ENCODE measurements around the gene SLIT1. TPM values are rescaled to one million over a fixed set of nuclear protein-coding genes. Genes with fewer than 3 reads are reported as not detected.

Gene SLIT1
- 0.02 to 0.13 TPM (median 0.05 TPM) in 5 replicates for total RNA-seq (2022; extraction: Qiagen RNA extraction)

DNA sequence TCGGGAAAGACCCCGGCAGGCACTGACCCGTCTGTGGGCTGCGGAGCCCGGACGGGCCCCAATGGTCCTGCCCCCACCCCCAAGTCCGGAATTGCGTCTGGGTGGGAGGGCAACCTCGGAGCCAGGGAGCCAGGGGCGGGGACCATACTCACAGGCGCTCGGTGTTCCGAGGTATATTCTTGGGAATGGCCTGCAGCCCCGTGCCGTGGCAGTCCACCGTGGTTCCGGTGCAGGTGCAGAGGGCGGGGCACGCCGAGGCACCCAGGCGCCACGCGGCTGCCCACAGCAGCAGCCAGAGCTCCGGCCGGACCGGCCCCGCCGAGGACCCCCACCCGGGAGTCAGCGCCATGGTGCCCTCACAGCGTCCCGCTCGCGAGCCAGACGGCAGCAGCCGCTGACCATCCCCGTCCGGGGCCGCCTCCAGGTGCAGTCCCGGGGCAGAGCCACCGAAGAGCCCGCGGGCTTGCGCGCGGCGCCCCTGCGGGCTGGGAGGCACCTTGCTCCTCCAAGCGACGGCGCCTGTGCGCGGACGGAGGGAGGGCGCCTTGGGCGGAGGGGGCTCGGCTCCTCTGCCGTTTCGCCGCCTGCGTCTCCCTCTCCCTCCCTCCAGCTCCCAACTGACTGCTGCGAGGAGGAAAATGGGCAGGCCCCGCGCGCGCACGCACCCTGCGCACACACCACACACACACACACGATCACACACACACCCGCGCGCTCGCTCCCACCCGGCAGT lies at the start of gene SLIT1:
Gene SLIT1 (minus strand): TSS at position 634 of the 733 bp plus-strand sequence. CDS start 285 bp downstream, at position 349.

Other genes with a start within 250 kb of the SLIT1 start
- 4.6 to 6.4 TPM (median 5.1 TPM) in 5 replicates for gene ARHGAP19, start 106.7 kb upstream of the SLIT1 start, total RNA-seq (2022; extraction: Qiagen RNA extraction)
- gene FRAT1, start 133.3 kb upstream of the SLIT1 start, total RNA-seq (2022; extraction: Qiagen RNA extraction) = 0.77 to 2.3 TPM (median 1.8 TPM) in 5 replicates
- 5.4 to 8.7 TPM (median 7.7 TPM) in 5 replicates for gene FRAT2, start 148.8 kb upstream of the SLIT1 start, total RNA-seq (2022; extraction: Qiagen RNA extraction)
- 54.9 to 69.0 TPM (median 58.8 TPM) in 5 replicates for gene RRP12, start 215.4 kb upstream of the SLIT1 start, total RNA-seq (2022; extraction: Qiagen RNA extraction)
- 579 to 644 TPM (median 626 TPM) in 5 replicates for gene PGAM1, start 240.2 kb upstream of the SLIT1 start, total RNA-seq (2022; extraction: Qiagen RNA extraction)

Data from A549 treated with CORT108297 at 1 μM for 4 hours (cell line).